Measurements from ENCODE around the gene OLFML2B. TPM values are rescaled to one million over a fixed set of nuclear protein-coding genes. Genes with fewer than 3 reads are reported as not detected.

The OLFML2B gene
- total and polyA plus RNA-seq, 5 donors from 2014 or later = 0.15 TPM; not detected in 4

- H3K27ac ChIP-seq (ENCODE audit: insufficient read depth, low read length, poor library complexity, severe bottlenecking) = no peak overlapping the region
- no peaks in the 10 kb centered on the region for H3K4me1 ChIP-seq (ENCODE audit: control insufficient read depth, insufficient read depth, low read length, poor library complexity, severe bottlenecking)
- peaks cover 24% of the 10 kb centered on the region for H3K27me3 Mint-ChIP-seq
- peaks cover 0 to 3% (median 0%) of the 10 kb centered on the region in 7 donors for H3K9me3 Mint-ChIP-seq
- H3K36me3 Mint-ChIP-seq = no peaks in the 10 kb centered on the region
- H3K27ac Mint-ChIP-seq = no peak overlapping the region
- H3K4me1 Mint-ChIP-seq = no peaks in the 10 kb centered on the region
- no peak overlapping the region for H3K4me3 Mint-ChIP-seq
- H3K36me3 ChIP-seq (ENCODE audit: control insufficient read depth, insufficient read depth, low read length) = no peaks in the 10 kb centered on the region
- H3K4me3 ChIP-seq (ENCODE audit: low read depth, low read length) = no peak overlapping the region
- ATAC-seq (ENCODE audit: low read depth in 2 of 2) = no peak
- no peaks in the 10 kb centered on the region for H3K9me3 ChIP-seq (ENCODE audit: control insufficient read depth in 2 of 2, low read length in 2 of 2)
- peaks cover 2% of the 10 kb centered on the region for H3K27me3 ChIP-seq (ENCODE audit: control insufficient read depth, insufficient read depth, low read length)
- DNase-seq = no peak
Measured at GRCh38 chr1:161994175-161994668, 29.4 kb downstream of the OLFML2B start.

GRCh38 chr1:161993576-161993975, 30.1 kb downstream of the OLFML2B start:
- Histone ChIP-seq H3K27me3 (ENCODE audit: control insufficient read depth, insufficient read depth, low read length) (peaks cover 2% of the 10 kb centered on the region), H3K36me3 (ENCODE audit: control insufficient read depth, insufficient read depth, low read length) (no peaks in the 10 kb centered on the region), H3K4me3 (ENCODE audit: low read depth, low read length) (no peak overlapping the region), H3K27ac (ENCODE audit: insufficient read depth, low read length, poor library complexity, severe bottlenecking) (no peak overlapping the region), H3K9me3 (ENCODE audit: control insufficient read depth in 2 of 2, low read length in 2 of 2) (no peaks in the 10 kb centered on the region), H3K4me1 (ENCODE audit: control insufficient read depth, insufficient read depth, low read length, poor library complexity, severe bottlenecking) (no peaks in the 10 kb centered on the region)
- Mint-ChIP-seq H3K36me3 (peaks cover 3% of the 10 kb centered on the region), H3K9me3 (peaks cover 0 to 3% (median 0%) of the 10 kb centered on the region in 7 donors), H3K27me3 (peaks cover 24% of the 10 kb centered on the region), H3K27ac (peak overlapping the region in 1 of 3 donors; percentile 43), H3K4me1 (no peaks in the 10 kb centered on the region), H3K4me3 (no peak overlapping the region)
- no peak for DNase-seq
- ATAC-seq (ENCODE audit: low read depth in 2 of 2) = no peak

- H3K27ac ChIP-seq (ENCODE audit: insufficient read depth, low read length, poor library complexity, severe bottlenecking) = no peak overlapping the region
- Mint-ChIP-seq H3K27ac (no peak overlapping the region), H3K9me3 (peaks cover 0 to 8% (median 3%) of the 10 kb centered on the region in 7 donors), H3K36me3 (peaks cover 6% of the 10 kb centered on the region), H3K4me3 (no peak overlapping the region), H3K27me3 (peaks cover 16% of the 10 kb centered on the region), H3K4me1 (no peaks in the 10 kb centered on the region)
- DNase-seq (no peak), ATAC-seq (ENCODE audit: low read depth in 2 of 2) (no peak)
- H3K27me3 ChIP-seq (ENCODE audit: control insufficient read depth, insufficient read depth, low read length) = peaks cover 2% of the 10 kb centered on the region
- no peaks in the 10 kb centered on the region for H3K9me3 ChIP-seq (ENCODE audit: control insufficient read depth in 2 of 2, low read length in 2 of 2)
- no peak overlapping the region for H3K4me3 ChIP-seq (ENCODE audit: low read depth, low read length)
- H3K36me3 ChIP-seq (ENCODE audit: control insufficient read depth, insufficient read depth, low read length) = no peaks in the 10 kb centered on the region
- H3K4me1 ChIP-seq (ENCODE audit: control insufficient read depth, insufficient read depth, low read length, poor library complexity, severe bottlenecking) = no peaks in the 10 kb centered on the region
Measured at GRCh38 chr1:161989786-161990185, 33.9 kb downstream of the OLFML2B start.

GRCh38 chr1:161989108-161989507, 34.6 kb downstream of the OLFML2B start:
- H3K4me3 Mint-ChIP-seq = no peak overlapping the region
- DNase-seq (no peak), ATAC-seq (ENCODE audit: low read depth in 2 of 2) (no peak)
- H3K9me3 ChIP-seq (ENCODE audit: control insufficient read depth in 2 of 2, low read length in 2 of 2) = no peaks in the 10 kb centered on the region
- peaks cover 16% of the 10 kb centered on the region for H3K27me3 Mint-ChIP-seq
- no peaks in the 10 kb centered on the region for H3K4me1 Mint-ChIP-seq
- peaks cover 6% of the 10 kb centered on the region for H3K36me3 Mint-ChIP-seq
- H3K27ac Mint-ChIP-seq = no peak overlapping the region
- H3K27ac ChIP-seq (ENCODE audit: insufficient read depth, low read length, poor library complexity, severe bottlenecking) = no peak overlapping the region
- H3K27me3 ChIP-seq (ENCODE audit: control insufficient read depth, insufficient read depth, low read length) = peaks cover 2% of the 10 kb centered on the region
- no peaks in the 10 kb centered on the region for H3K36me3 ChIP-seq (ENCODE audit: control insufficient read depth, insufficient read depth, low read length)
- H3K4me1 ChIP-seq (ENCODE audit: control insufficient read depth, insufficient read depth, low read length, poor library complexity, severe bottlenecking) = no peaks in the 10 kb centered on the region
- no peak overlapping the region for H3K4me3 ChIP-seq (ENCODE audit: low read depth, low read length)
- peaks cover 0 to 8% (median 3%) of the 10 kb centered on the region in 7 donors for H3K9me3 Mint-ChIP-seq

- Histone ChIP-seq H3K9me3 (ENCODE audit: control insufficient read depth in 2 of 2, low read length in 2 of 2) (no peaks in the 10 kb centered on the region), H3K4me1 (ENCODE audit: control insufficient read depth, insufficient read depth, low read length, poor library complexity, severe bottlenecking) (no peaks in the 10 kb centered on the region), H3K36me3 (ENCODE audit: control insufficient read depth, insufficient read depth, low read length) (no peaks in the 10 kb centered on the region), H3K27ac (ENCODE audit: insufficient read depth, low read length, poor library complexity, severe bottlenecking) (no peak overlapping the region), H3K4me3 (ENCODE audit: low read depth, low read length) (no peak overlapping the region), H3K27me3 (ENCODE audit: control insufficient read depth, insufficient read depth, low read length) (peaks cover 2% of the 10 kb centered on the region)
- Mint-ChIP-seq H3K4me3 (no peak overlapping the region), H3K4me1 (no peaks in the 10 kb centered on the region), H3K9me3 (peaks cover 0 to 8% (median 3%) of the 10 kb centered on the region in 7 donors), H3K27me3 (peaks cover 12% of the 10 kb centered on the region), H3K36me3 (peaks cover 6% of the 10 kb centered on the region), H3K27ac (no peak overlapping the region)
- ATAC-seq (ENCODE audit: low read depth in 2 of 2) (no peak), DNase-seq (no peak)
Measured at GRCh38 chr1:161988413-161988812, 35.3 kb downstream of the OLFML2B start.

- H3K4me3 Mint-ChIP-seq = no peak overlapping the region
- peaks cover 7% of the 10 kb centered on the region for H3K27me3 Mint-ChIP-seq
- peaks cover 0 to 8% (median 2%) of the 10 kb centered on the region in 7 donors for H3K9me3 Mint-ChIP-seq
- DNase-seq (no peak), ATAC-seq (ENCODE audit: low read depth in 2 of 2) (no peak)
- H3K36me3 Mint-ChIP-seq = peaks cover 6% of the 10 kb centered on the region
- Histone ChIP-seq H3K36me3 (ENCODE audit: control insufficient read depth, insufficient read depth, low read length) (no peaks in the 10 kb centered on the region), H3K27ac (ENCODE audit: insufficient read depth, low read length, poor library complexity, severe bottlenecking) (no peak overlapping the region), H3K4me3 (ENCODE audit: low read depth, low read length) (no peak overlapping the region), H3K9me3 (ENCODE audit: control insufficient read depth in 2 of 2, low read length in 2 of 2) (no peaks in the 10 kb centered on the region), H3K27me3 (ENCODE audit: control insufficient read depth, insufficient read depth, low read length) (peaks cover 2% of the 10 kb centered on the region), H3K4me1 (ENCODE audit: control insufficient read depth, insufficient read depth, low read length, poor library complexity, severe bottlenecking) (no peaks in the 10 kb centered on the region)
- H3K4me1 Mint-ChIP-seq = no peaks in the 10 kb centered on the region
- H3K27ac Mint-ChIP-seq = no peak overlapping the region
Measured at GRCh38 chr1:161987872-161988271, 35.8 kb downstream of the OLFML2B start.

- no peaks in the 10 kb centered on the region for H3K4me1 Mint-ChIP-seq
- H3K4me3 Mint-ChIP-seq = no peak overlapping the region
- no peaks in the 10 kb centered on the region for H3K4me1 ChIP-seq (ENCODE audit: control insufficient read depth, insufficient read depth, low read length, poor library complexity, severe bottlenecking)
- ATAC-seq (ENCODE audit: low read depth in 2 of 2) (no peak), DNase-seq (no peak)
- no peak overlapping the region for H3K4me3 ChIP-seq (ENCODE audit: low read depth, low read length)
- no peak overlapping the region for H3K27ac Mint-ChIP-seq
- peaks cover 0 to 8% (median 2%) of the 10 kb centered on the region in 7 donors for H3K9me3 Mint-ChIP-seq
- H3K36me3 ChIP-seq (ENCODE audit: control insufficient read depth, insufficient read depth, low read length) = no peaks in the 10 kb centered on the region
- peaks cover 2% of the 10 kb centered on the region for H3K27me3 ChIP-seq (ENCODE audit: control insufficient read depth, insufficient read depth, low read length)
- no peaks in the 10 kb centered on the region for H3K9me3 ChIP-seq (ENCODE audit: control insufficient read depth in 2 of 2, low read length in 2 of 2)
- peaks cover 6% of the 10 kb centered on the region for H3K36me3 Mint-ChIP-seq
- H3K27me3 Mint-ChIP-seq = peaks cover 7% of the 10 kb centered on the region
- H3K27ac ChIP-seq (ENCODE audit: insufficient read depth, low read length, poor library complexity, severe bottlenecking) = no peak overlapping the region
Measured at GRCh38 chr1:161987303-161987702, 36.4 kb downstream of the OLFML2B start.

GRCh38 chr1:161986328-161986727, 37.3 kb downstream of the OLFML2B start:
- Mint-ChIP-seq H3K4me1 (no peaks in the 10 kb centered on the region), H3K27ac (no peak overlapping the region), H3K9me3 (peaks cover 0 to 8% (median 2%) of the 10 kb centered on the region in 7 donors), H3K27me3 (peaks cover 4% of the 10 kb centered on the region), H3K4me3 (no peak overlapping the region), H3K36me3 (peaks cover 6% of the 10 kb centered on the region)
- no peak for ATAC-seq (ENCODE audit: low read depth in 2 of 2)
- Histone ChIP-seq H3K4me1 (ENCODE audit: control insufficient read depth, insufficient read depth, low read length, poor library complexity, severe bottlenecking) (no peaks in the 10 kb centered on the region), H3K36me3 (ENCODE audit: control insufficient read depth, insufficient read depth, low read length) (no peaks in the 10 kb centered on the region), H3K27ac (ENCODE audit: insufficient read depth, low read length, poor library complexity, severe bottlenecking) (no peak overlapping the region), H3K27me3 (ENCODE audit: control insufficient read depth, insufficient read depth, low read length) (no peaks in the 10 kb centered on the region), H3K9me3 (ENCODE audit: control insufficient read depth in 2 of 2, low read length in 2 of 2) (no peaks in the 10 kb centered on the region), H3K4me3 (ENCODE audit: low read depth, low read length) (no peak overlapping the region)
- no peak for DNase-seq

Measured in CD4-positive, CD25-positive, alpha-beta regulatory T cell (primary cell).